AG09309 (cell line): ENCODE results near the gene LDLRAD4.
A peak's percentile ranks its signal among the peaks of the same experiment; 100 is the strongest.

Experiments used
- DNase-seq: peaks from one replicate; pipeline ENCODE4 v3.0.0-alpha.2; 2010; ENCODE audit warnings: low read depth
- H3K4me3 ChIP-seq: 2 replicates; pipeline ENCODE4 v1.5.1; 2011; ENCODE audit warnings: mild to moderate bottlenecking, low read depth, low read length, moderate library complexity; ENCODE audit not compliant: control insufficient read depth
- CTCF ChIP-seq: IDR thresholded peaks from 2 replicates; pipeline ENCODE4 v1.5.1; 2011; ENCODE audit warnings: mild to moderate bottlenecking, low read depth, low read length, inconsistent platforms; ENCODE audit not compliant: insufficient read depth, control insufficient read depth; ENCODE audit errors: missing control alignments

LDLRAD4 gene

GRCh38 chr18:13576598-13576997, 358.0 kb downstream of the LDLRAD4 start:
- no peak for TF ChIP-seq CTCF
- DNase-seq: no peak
- no peak overlapping the region for H3K4me3 ChIP-seq

DNA sequence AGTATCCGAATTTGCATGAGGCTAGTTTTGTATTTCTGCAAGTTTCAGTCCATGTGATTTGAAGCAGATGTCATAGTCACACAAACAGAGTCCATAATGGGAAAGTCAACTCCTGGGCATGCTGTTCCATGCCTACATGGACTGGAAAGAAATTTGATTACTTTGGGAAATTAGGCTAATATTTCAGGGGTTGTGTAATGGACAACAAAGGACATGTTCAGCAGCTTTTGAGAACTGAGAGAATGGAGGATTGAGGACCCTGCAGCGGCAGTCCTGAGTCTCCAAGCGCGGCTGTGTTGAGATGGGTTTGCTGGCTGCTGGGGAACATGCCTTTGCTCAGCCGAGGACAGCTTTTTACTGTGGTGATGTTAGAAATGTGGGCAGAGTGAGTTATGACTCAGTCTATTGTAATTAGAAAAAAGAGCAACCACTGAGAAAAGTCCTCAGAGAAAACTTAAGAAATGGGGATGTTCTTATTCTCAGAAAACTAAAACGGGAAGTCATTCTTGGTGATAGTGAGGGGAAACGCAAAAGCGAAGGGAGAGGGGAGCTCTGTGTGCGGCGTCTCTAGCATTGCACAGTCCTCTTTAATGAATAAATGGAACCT, 358.6 kb downstream of the LDLRAD4 start:
- peak; percentile 24 for DNase-seq
- TF ChIP-seq CTCF: no peak
- H3K4me3 ChIP-seq: no peak overlapping the region

- DNase-seq: no peak
- no peak for TF ChIP-seq CTCF
Measured at GRCh38 chr18:13577781-13578180, 359.2 kb downstream of the LDLRAD4 start.

GRCh38 chr18:13578400-13578799, 359.8 kb downstream of the LDLRAD4 start:
- TF ChIP-seq CTCF: no peak
- DNase-seq: no peak
- H3K4me3 ChIP-seq: no peak overlapping the region

More at GRCh38 chr18:13577781-13578180, 359.2 kb downstream of the LDLRAD4 start:
- H3K4me3 ChIP-seq: no peak overlapping the region

GRCh38 chr18:13579874-13580273, 361.3 kb downstream of the LDLRAD4 start:
- no peak for DNase-seq
- H3K4me3 ChIP-seq: no peak overlapping the region
- no peak for TF ChIP-seq CTCF

- no peak for TF ChIP-seq CTCF
- no peak overlapping the region for H3K4me3 ChIP-seq
- DNase-seq: no peak
Measured at GRCh38 chr18:13580351-13580750, 361.8 kb downstream of the LDLRAD4 start.

DNA sequence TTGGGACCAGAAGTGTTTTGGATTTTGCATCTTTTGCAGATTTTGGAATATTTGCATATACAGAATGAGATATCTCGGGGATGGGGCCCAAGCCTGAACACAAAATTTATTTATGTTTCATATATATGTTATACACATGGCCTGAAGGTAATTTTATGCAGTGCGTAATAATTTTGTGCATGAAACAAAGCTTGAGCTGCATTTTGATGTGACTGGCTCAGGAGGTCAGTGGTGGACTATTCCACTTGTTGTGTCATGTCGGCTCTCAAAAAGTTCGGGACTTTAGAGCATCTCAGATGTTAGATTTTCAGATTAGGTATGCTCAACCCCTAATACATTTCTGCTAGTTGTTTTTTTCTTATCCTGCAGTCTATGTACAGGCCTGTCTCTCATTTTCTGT, 362.4 kb downstream of the LDLRAD4 start:
- TF ChIP-seq CTCF: no peak
- no peak for DNase-seq
- H3K4me3 ChIP-seq: no peak overlapping the region
